Measurements from ENCODE around the gene CENPX. TPM values are rescaled to one million over a fixed set of nuclear protein-coding genes. Genes with fewer than 3 reads are reported as not detected.
"Not testable (repeated sequence)": the region's sequence is repeated elsewhere in the genome, so short reads cannot be mapped to it uniquely, and the experiment has no call there.

The CENPX gene
- total RNA-seq, 8 experiments from 2014 or later: 40.6 to 116 (median 53.3) TPM

DNA sequence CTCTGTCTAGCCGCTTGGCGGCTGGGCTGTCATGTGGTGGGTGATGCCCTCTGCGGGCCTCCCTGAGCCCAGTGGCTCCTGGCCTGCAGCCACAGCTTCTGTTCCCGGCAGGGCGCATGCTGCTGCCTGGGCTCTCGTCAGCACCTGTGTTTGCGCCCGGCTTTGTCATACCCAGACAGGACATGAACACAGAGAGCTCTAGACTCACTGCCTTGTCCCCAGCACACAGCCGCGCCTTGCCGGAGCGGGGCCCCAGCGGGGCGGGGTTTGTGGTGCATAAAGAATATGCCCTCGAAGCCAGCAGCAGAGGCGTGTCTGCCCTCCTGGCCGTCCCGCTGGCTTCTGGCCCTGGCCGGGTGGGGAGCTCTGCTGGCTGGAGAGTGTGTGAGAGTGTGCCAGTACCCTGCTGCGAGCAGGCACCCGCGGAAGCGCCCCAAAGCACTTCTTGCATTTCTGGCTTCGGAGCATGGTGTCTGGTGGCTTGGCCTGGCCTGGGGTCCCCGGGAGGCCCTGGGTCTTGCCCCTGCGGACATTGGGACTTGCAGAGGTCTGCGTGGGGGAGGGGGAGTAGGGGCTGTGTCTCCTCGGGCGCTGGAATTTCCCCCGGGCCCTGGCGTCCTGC is 30.9 kb downstream of the CENPX start:
- WGBS, 10 experiments: 0 to 29% (median 8%) methylated on average over 1 to 6 of the region's 31 CpGs; no CpG with 5 or more reads in 6 of the 10 experiments
- Histone ChIP-seq H3K4me3 (no peak overlapping the region), H3K27ac (peak overlapping the region; percentile 5 to 52), H3K4me1 (replicated peaks in 1 of 2) (peaks cover 20 to 26% of the 10 kb centered on the region in 2 donors)
- ATAC-seq (replicated peaks in 6 of 8): peak; percentile 89 to 95 (median 92)
- in situ Hi-C loops (cut with MboI; ENCODE audit: low pct_unique_long_range_greater_than_20kb in 2 of 9, low sequenced_read_pairs in 9 of 9, unreplicated experiment in 9 of 9): no loop called here

DNA sequence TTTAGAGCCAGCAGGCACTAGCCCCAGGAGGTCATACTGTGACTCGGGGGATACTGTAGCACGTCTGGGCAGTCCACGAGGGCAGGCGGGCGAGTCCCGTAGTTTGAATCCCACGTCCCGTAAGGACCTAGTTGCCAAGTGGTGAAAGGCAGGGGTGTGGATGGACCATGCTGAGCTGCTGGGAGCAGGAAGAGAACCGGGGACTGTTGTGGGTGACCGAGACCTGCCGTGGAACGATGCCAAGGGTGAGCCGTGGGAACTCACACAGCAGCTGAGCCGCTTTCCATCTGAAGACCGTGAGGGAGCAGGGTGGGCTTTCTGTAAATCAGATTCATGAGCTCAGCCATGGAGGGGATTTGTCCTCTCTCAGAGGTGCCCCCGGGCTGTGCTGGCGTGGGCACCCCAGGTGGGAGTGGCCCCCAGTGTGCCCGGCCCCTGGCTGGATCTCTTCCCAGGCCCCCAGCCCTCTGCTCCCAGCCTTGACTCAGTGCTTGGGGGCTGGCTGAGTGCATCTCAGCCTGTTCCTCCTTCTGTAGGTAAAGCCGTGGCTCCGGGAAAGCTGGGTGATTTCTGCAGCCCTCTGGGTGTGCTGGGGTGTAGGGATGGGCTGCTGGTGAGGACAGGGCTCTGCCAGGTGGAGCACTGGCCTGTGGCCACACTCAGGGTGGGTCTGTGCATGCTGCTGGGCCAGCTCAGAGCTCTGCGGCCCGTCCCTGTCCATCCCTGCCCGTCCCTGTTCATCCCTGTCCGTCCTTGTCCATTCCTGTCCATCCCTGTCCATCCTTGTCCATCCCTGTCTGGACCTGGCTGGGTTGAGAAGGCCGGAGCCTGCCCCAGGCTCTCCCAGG is 31.6 kb downstream of the CENPX start:
- Histone ChIP-seq H3K4me3 (no peak overlapping the region), H3K27ac (peak overlapping the region in 1 of 2 donors; percentile 52), H3K4me1 (replicated peaks in 1 of 2) (peaks cover 20 to 26% of the 10 kb centered on the region in 2 donors)
- WGBS, 10 experiments: 60 to 100% (median 75%) methylated on average over 1 to 7 of the region's 25 CpGs; no CpG with 5 or more reads in 5 of the 10 experiments
- in situ Hi-C loops (cut with MboI; ENCODE audit: low pct_unique_long_range_greater_than_20kb in 2 of 9, low sequenced_read_pairs in 9 of 9, unreplicated experiment in 9 of 9): no loop called here
- ATAC-seq (replicated peaks in 6 of 8): no peak

DNA sequence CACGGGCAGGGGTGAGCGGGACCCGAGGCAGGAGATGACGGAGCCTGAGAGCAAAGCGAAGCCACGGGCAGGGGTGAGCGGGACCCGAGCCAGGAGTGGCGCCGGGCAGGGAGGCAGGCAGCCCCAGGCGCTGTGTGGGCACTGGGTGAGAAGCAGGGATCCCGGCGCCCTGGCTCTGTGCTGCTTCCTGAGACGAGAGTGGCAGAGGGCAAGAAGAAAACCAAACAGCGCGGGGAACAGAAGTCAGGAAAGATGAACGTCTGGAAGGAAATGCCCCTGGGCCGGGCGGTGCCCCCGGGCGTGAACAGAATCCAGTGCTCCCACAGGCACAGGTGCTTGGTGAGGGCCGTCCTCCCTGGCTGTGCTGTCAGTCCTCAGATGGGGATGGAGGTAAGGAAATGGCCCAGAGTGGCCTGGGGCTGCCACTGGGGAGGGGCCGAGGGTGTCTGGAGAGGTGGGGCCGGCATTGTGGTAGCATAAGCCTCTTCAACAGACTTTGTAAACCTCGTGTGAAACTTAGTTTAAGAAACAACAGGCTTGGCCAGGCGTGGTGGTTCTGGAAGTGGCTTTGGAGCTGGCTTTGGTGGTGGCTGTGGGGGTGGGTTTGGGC is 35.4 kb downstream of the CENPX start:
- Histone ChIP-seq H3K27ac (no peak overlapping the region), H3K4me3 (no peak overlapping the region), H3K4me1 (replicated peaks in 1 of 2) (peaks cover 11 to 13% of the 10 kb centered on the region in 2 donors)
- in situ Hi-C loops (cut with MboI; ENCODE audit: low pct_unique_long_range_greater_than_20kb in 2 of 9, low sequenced_read_pairs in 9 of 9, unreplicated experiment in 9 of 9): no loop called here
- ATAC-seq (replicated peaks in 6 of 8): no peak
- 90 to 100% (median 100%) methylated on average over 1 to 9 of the region's 26 CpGs; no CpG with 5 or more reads in 6 of the 10 experiments for WGBS, 10 experiments

DNA sequence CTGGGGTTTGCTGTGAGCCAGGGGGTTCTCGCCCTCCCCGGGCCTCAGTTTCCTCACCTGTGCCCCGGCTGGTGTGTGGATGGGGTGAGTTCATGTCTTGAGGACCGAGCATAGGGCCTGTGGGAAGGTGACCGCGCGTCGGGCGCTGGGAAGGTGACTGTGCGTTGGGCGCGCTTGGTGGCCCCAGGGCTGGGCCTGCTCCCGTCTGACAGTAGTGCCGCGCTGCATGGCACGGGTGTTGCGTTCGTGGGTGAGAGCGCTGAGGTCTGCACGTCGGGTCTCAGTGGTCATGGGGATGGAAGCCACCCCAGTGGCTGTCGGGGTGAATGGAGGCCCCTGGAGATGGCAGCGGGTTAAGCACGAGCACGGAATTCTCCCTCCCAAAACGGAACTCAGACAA is 36.1 kb downstream of the CENPX start:
- ATAC-seq (replicated peaks in 6 of 8): no peak
- no peak overlapping the region for H3K4me3 ChIP-seq
- in situ Hi-C loops (cut with MboI; ENCODE audit: low pct_unique_long_range_greater_than_20kb in 2 of 9, low sequenced_read_pairs in 9 of 9, unreplicated experiment in 9 of 9): no loop called here
- no peak overlapping the region for H3K27ac ChIP-seq
- peaks cover 4 to 6% of the 10 kb centered on the region in 2 donors for H3K4me1 ChIP-seq (replicated peaks in 1 of 2)
- 93 to 100% (median 100%) methylated on average over 1 to 10 of the region's 26 CpGs; no CpG with 5 or more reads in 4 of the 10 experiments for WGBS, 10 experiments

DNA sequence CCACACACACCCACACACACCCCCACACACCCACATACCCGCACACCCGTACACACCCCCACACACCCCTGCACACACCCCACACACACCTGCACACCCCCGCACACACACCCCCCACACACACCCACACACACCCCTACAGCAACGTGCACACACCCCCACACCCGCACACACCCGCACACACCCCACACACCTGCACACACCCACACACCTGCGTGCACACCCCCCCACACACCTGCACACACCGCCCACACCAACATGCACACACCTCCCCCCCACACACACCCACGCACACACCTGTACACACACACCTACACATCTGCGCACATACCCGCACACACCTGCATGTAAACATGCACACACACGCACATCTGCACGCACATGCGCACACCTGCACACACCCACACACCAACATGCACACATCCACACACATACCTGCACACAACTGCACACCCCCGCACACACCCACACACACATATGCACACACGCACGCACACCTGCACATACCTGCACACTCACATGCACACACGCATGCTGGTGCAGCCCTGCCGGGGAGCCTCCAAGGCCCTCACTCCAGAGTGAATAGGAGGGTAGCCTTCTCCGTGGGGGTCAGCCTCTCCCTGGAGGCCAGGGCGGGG is 37.8 kb downstream of the CENPX start:
- peak in 3 of 8 experiments; percentile 15 to 34 (median 16) for ATAC-seq (replicated peaks in 6 of 8)
- Histone ChIP-seq H3K27ac (no peak overlapping the region), H3K4me1 (replicated peaks in 1 of 2) (no peaks in the 10 kb centered on the region), H3K4me3 (no peak overlapping the region)
- in situ Hi-C loops (cut with MboI; ENCODE audit: low pct_unique_long_range_greater_than_20kb in 2 of 9, low sequenced_read_pairs in 9 of 9, unreplicated experiment in 9 of 9): no loop called here
- WGBS, 10 experiments: 90 to 94% methylated on average over 4 to 7 of the region's 21 CpGs; no CpG with 5 or more reads in 8 of the 10 experiments

DNA sequence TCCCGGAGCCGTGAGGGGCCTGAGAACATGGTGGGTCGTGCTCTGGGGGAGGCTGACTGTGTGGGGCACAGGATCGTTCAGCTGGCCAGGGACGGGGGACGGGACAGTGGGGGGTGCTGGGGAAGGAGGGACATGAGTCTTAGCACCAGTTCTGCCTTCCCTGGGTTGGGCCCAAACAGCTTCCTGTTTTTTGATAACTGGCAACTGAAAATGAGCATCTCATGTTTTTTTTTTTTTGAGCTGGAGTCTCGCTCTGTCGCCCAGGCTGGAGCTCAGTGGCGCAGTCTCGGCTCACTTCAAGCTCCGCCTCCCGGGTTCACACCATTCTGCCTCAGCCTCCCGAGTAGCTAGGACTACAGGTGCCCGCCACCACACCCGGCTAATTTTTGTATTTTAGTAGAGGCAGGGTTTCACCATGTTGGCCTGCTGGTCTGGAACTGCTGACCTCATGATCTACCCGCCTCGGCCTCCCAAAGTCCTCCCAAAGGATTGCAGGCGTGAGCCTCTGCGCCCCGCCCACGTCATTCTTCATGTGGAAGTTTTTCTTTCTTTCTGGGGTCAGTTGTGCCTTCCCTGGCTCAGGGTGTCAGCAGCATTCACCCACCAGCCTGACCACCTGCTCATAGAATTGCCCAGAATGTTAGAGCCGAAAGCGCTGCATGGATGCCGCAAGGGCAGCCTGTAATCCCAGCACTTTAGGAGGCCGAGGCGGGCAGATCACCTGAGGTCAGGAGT is 38.9 kb downstream of the CENPX start:
- H3K4me1 ChIP-seq (replicated peaks in 1 of 2): peaks cover under 1 to 2% of the 10 kb centered on the region in 2 donors
- in situ Hi-C loops (cut with MboI; ENCODE audit: low pct_unique_long_range_greater_than_20kb in 2 of 9, low sequenced_read_pairs in 9 of 9, unreplicated experiment in 9 of 9): no loop called here
- no peak overlapping the region for H3K27ac ChIP-seq
- WGBS, 10 experiments: 90 to 100% (median 95%) methylated on average over 2 to 16 of the region's 26 CpGs; no CpG with 5 or more reads in 5 of the 10 experiments
- no peak for ATAC-seq (replicated peaks in 6 of 8)
- H3K4me3 ChIP-seq: no peak overlapping the region

DNA sequence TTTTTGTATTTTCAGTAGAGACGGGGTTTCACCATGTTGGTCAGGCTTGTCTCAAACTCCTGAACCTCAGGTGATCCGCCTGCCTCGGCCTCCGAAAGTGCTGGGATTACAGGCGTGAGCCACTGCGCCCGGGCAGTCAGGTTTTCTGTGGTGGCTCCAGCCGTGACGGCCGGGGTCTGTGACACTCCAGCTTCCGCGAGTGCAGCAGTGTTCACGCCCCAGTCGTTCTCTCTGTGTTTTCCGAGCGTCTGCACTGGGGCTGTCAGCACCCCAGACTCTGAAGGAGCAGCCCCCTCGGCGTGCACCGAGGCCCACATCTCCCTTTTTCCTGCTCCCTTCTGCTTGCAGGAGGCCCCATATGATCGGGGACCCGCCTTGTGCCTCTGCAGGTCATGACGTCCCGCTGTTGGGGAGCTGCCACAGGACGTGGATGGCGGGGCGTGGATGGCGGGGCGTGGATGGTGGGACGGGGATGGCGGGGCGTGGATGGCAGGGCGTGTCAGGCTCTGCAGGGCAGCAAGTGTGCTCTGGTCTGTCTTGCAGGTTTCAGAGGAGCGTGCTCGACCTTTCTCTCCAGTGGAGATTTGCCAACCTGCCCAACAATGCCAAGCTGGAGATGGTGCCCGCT is 39.6 kb downstream of the CENPX start:
- no peak for ATAC-seq (replicated peaks in 6 of 8)
- WGBS, 10 experiments: 83 to 100% (median 100%) methylated on average over 1 to 13 of the region's 35 CpGs; no CpG with 5 or more reads in 2 of the 10 experiments
- no peak overlapping the region for H3K4me3 ChIP-seq
- in situ Hi-C loops (cut with MboI; ENCODE audit: low pct_unique_long_range_greater_than_20kb in 2 of 9, low sequenced_read_pairs in 9 of 9, unreplicated experiment in 9 of 9): no loop called here
- H3K27ac ChIP-seq: no peak overlapping the region
- H3K4me1 ChIP-seq (replicated peaks in 1 of 2): peaks cover 6 to 8% of the 10 kb centered on the region in 2 donors

DNA sequence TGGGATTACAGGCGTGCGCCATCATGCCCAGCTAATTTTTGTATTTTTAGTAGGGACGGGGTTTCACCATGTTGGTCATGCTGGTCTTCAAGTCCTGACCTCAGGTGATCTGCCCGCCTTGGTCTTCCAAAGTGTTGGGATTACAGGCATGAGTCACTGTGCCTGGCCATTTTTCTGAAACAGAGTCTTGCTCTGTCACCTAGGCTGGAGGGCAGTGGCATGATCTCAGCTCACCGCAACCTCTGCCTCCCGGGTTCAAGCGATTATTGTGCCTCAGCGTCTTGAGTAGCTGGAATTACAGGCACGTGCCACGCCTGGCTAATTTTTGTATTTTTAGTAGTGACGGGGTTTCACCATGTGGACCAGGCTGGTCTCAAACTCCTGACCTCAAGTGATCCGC is 41.2 kb downstream of the CENPX start:
- 92 to 100% (median 100%) methylated on average over 1 to 4 of the region's 12 CpGs; no CpG with 5 or more reads in 4 of the 10 experiments for WGBS, 10 experiments
- ATAC-seq (replicated peaks in 6 of 8); H3K27ac ChIP-seq; H3K4me1 ChIP-seq (replicated peaks in 1 of 2); H3K4me3 ChIP-seq; in situ Hi-C loops (cut with MboI; ENCODE audit: low pct_unique_long_range_greater_than_20kb in 2 of 9, low sequenced_read_pairs in 9 of 9, unreplicated experiment in 9 of 9): not testable (repeated sequence)

DNA sequence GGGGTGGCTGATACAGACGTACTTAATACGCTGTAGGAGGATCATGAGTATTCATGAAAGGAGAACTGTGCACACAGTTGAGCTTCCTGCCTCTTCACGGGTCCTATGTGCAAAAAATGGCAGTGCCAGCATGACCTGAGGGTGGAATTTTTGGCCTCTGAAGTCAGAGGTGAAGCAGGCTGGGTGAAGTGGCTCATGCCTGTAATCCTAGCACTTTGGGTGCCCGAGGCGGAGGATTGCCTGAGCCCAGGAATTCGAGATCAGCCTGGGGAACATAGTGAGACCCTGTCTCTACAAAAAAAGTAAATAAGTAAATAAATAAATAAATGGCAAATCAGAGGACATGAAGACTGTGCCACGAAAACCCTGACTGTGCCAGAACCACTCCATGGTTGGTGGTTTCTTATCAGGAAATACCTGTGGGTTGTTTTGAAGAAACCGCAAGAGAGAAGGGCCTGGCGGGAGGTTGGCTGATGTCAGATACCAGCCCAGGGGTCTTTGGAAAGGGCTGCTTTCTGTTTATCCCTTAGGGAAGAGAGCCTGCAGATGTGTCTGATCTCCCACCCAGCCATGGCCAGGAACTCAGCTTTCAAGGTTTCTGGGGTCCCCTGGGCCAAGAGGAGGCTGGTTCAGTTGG is 41.9 kb downstream of the CENPX start:
- Histone ChIP-seq H3K4me1 (replicated peaks in 1 of 2) (peaks cover 6 to 8% of the 10 kb centered on the region in 2 donors), H3K4me3 (no peak overlapping the region), H3K27ac (no peak overlapping the region)
- ATAC-seq (replicated peaks in 6 of 8): no peak
- in situ Hi-C loops (cut with MboI; ENCODE audit: low pct_unique_long_range_greater_than_20kb in 2 of 9, low sequenced_read_pairs in 9 of 9, unreplicated experiment in 9 of 9): no loop called here
- WGBS, 10 experiments: 80 to 100% (median 92%) methylated on average over 1 to 9 of the region's 9 CpGs; no CpG with 5 or more reads in 2 of the 10 experiments

DNA sequence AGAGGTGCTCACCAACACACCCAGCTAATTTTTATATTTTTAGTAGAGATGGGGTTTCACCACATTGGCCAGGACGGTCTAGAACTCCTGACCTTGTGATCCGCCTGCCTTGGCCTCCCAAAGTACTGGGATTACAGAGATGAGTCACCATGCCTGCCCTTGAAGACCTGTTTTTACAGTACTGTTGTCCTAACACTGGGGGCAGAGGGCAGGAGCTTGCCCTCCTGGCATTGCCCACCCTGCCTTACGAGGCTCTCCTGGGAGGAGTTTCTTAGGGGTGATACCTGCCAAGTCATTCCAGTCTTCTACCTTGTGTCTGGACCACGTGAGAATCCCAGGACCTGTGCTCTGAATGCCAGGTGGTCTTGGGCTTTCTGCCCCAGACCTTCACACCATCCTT is 42.6 kb downstream of the CENPX start:
- Histone ChIP-seq H3K4me3 (no peak overlapping the region), H3K4me1 (replicated peaks in 1 of 2) (peaks cover 6 to 8% of the 10 kb centered on the region in 2 donors), H3K27ac (no peak overlapping the region)
- no peak for ATAC-seq (replicated peaks in 6 of 8)
- in situ Hi-C loops (cut with MboI; ENCODE audit: low pct_unique_long_range_greater_than_20kb in 2 of 9, low sequenced_read_pairs in 9 of 9, unreplicated experiment in 9 of 9): no loop called here
- 67 to 100% (median 100%) methylated on average over 1 to 3 of the region's 4 CpGs; no CpG with 5 or more reads in 3 of the 10 experiments for WGBS, 10 experiments

DNA sequence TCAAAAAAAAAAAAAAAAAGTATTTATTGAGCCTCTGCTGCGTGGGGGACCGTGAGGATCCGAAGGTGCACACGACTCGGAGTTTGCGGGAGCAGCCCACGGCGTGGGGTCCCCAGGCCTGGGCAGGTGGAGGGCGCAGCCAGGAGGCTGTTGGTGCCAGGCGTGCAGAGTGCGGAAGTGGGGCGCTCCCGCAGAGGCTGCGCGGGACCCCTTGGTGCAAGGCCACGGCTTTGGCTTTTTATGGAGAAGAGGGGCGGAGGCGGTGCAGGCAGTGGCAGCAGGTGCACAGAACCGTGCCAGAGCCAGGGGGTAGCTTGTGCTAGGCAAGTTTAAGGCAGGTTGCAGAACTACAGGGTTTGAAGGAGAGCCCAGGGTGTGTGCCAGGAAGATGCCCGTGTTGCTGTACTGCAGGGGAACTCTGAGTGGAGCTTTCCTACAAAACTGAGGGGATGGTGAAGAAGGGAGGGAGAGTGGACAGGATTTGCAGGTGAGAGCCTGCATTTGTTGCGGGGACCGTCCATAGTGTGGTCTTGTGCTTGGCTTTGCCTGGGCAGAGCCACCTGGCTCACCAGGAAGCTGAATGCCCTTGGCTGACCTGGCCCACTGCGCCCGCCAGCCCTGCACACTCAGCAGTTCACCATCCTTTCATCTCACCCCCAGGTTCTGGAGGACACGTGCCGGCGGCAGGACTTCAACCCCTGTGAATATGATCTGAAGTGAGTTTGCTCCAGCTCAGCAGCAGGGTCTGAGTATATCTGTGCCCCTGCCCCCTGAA is 44.0 kb downstream of the CENPX start:
- peak overlapping the region; percentile 75 to 96 (median 93) for H3K4me3 ChIP-seq
- ATAC-seq (replicated peaks in 6 of 8): no peak
- 80 to 100% (median 94%) methylated on average over 1 to 22 of the region's 27 CpGs; no CpG with 5 or more reads in 3 of the 10 experiments for WGBS, 10 experiments
- H3K4me1 ChIP-seq (replicated peaks in 1 of 2): peaks cover 6 to 8% of the 10 kb centered on the region in 2 donors
- in situ Hi-C loops (cut with MboI; ENCODE audit: low pct_unique_long_range_greater_than_20kb in 2 of 9, low sequenced_read_pairs in 9 of 9, unreplicated experiment in 9 of 9): no loop called here
- H3K27ac ChIP-seq: peak overlapping the region in 1 of 2 donors; percentile 99
